Measurements from ENCODE around the gene LIF. TPM values are rescaled to one million over a fixed set of nuclear protein-coding genes. Genes with fewer than 3 reads are reported as not detected.

LIF gene
- total and polyA plus RNA-seq, 2 of the 4 experiments (the other 2 are of a cell fraction), result 130 to 214 TPM

DNA sequence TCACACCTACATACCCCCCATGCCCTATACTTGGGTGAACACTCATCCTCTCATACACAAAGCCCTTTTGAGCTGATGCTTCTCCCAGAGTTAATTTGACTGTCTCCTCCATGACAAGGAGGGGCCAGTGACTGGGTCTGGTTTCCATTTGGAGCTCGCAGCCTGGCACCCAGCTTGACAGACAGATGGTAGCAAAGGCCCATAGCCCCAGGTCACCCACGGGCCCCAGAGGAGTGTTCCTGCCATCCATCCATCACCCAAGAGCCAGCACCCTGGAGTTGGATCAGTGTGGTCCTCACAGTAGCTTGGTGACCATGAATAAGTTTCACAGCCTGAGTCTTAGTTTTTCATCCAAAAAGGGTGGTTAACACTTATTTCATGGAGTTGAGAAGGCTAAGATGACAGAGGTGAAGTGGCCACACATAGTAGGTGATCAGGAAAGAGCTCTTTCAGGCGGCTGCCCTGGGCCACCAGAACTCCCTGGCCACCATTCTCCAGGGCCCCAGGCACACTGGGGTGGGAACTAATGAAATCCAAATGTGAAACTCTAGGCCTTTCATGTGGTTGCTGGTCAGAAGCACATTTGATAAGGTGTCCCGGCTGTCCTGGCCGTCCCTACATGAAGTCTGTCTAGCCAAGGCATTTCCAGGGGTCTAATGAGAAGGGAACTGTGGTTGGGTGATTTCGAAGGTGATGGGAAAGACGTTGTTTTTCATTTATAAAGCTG lies 42.4 kb downstream of the LIF start:
- TF ChIP-seq NFE2L2 (IDR thresholded peaks at IDR 0.05; ENCODE audit: low read depth, low read length), result peak; percentile 19; the same call in 1 of the 2 replicates
- TF ChIP-seq, protein P1, sequence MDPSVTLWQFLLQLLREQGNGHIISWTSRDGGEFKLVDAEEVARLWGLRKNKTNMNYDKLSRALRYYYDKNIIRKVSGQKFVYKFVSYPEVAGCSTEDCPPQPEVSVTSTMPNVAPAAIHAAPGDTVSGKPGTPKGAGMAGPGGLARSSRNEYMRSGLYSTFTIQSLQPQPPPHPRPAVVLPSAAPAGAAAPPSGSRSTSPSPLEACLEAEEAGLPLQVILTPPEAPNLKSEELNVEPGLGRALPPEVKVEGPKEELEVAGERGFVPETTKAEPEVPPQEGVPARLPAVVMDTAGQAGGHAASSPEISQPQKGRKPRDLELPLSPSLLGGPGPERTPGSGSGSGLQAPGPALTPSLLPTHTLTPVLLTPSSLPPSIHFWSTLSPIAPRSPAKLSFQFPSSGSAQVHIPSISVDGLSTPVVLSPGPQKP (IDR thresholded peaks at IDR 0.05; ENCODE audit: borderline replicate concordance, low read depth, low read length), result no peak
- H3K9ac ChIP-seq (ENCODE audit: low read depth, low read length), result peak overlapping the region; percentile 69
- H2AK5ac ChIP-seq (ENCODE audit: low read depth, low read length), result peak overlapping the region; percentile 94
- in situ Hi-C loops (cut with MboI; ENCODE audit: low sequenced_read_pairs), result loop anchor here (5.0 kb wide), 1 partner anchor 92 kb away; no protein-coding TSS in a partner anchor
- H3K14ac ChIP-seq (replicated peaks; ENCODE audit: low read depth, low read length), result peak overlapping the region; percentile 99
- no peaks in the 10 kb centered on the region for H3K36me3 ChIP-seq (ENCODE audit: control insufficient read depth, insufficient read depth, low read length)
- peak overlapping the region; percentile 100 for H2BK120ac ChIP-seq (ENCODE audit: low read depth, low read length)
- ChIA-PET POLR2A (ENCODE audit: unreplicated experiment) (interaction anchor here (0.7 to 1.6 kb wide), 6 partner anchors 8 to 182 kb away, joined by 3 to 7 read pairs (median 5); no protein-coding TSS in a partner anchor), CTCF (interaction anchor here (0.9 to 1.8 kb wide), 3 partner anchors 8 to 96 kb away, joined by 4 to 9 read pairs (median 6); no protein-coding TSS in a partner anchor)
- intact Hi-C loops (cut with micrococcal nuclease), result loop anchor here (2.0 kb wide), 2 partner anchors 43 to 45 kb away; partner anchors contain the start of gene LIF
- H3K23ac ChIP-seq (ENCODE audit: low read depth, low read length), result peak overlapping the region; percentile 88
- H3K56ac ChIP-seq (ENCODE audit: extremely low read depth, insufficient read depth, low read length), result peak overlapping the region; percentile 96
- peak overlapping the region; percentile 99 for H2BK5ac ChIP-seq (ENCODE audit: low read depth, low read length, poor library complexity, severe bottlenecking)
- H2AK9ac ChIP-seq (replicated peaks; ENCODE audit: low read depth, low read length, poor library complexity), result peak overlapping the region; percentile 6
- H4K5ac ChIP-seq (ENCODE audit: low read depth, low read length), result peak overlapping the region; percentile 80
- H3K27ac ChIP-seq (ENCODE audit: insufficient read depth, low read length), result peak overlapping the region; percentile 97
- H3K4me3 ChIP-seq (ENCODE audit: insufficient read depth, low read depth, low read length), result no peak overlapping the region
- H2AFZ ChIP-seq (replicated peaks; ENCODE audit: low read length, poor library complexity), result peak overlapping the region; percentile 72
- no peak for ATAC-seq (ENCODE audit: low read depth)
- peak overlapping the region; percentile 96 for H2BK15ac ChIP-seq (ENCODE audit: low read depth, low read length)
- H3K4ac ChIP-seq (ENCODE audit: low read depth, low read length), result peak overlapping the region; percentile 99
- H4K20me1 ChIP-seq (ENCODE audit: insufficient read depth, low read length), result no peaks in the 10 kb centered on the region
- dilution Hi-C loops (cut with HindIII; ENCODE audit: low sequenced_read_pairs, unreplicated experiment), result no loop called here
- peak overlapping the region; percentile 95 to 99 for H4K8ac ChIP-seq (ENCODE audit: low read depth in 2 of 2, low read length in 2 of 2)
- peaks cover 0 to 13% of the 10 kb centered on the region in 2 experiments; a peak in 2 of 4 replicates for H3K79me1 ChIP-seq (ENCODE audit: low read depth in 1 of 2, low read length in 2 of 2)
- H4K91ac ChIP-seq (ENCODE audit: insufficient read depth, low read depth, low read length), result peak overlapping the region; percentile 99
- no peak overlapping the region for H3K4me2 ChIP-seq (ENCODE audit: low read depth, low read length)
- WGBS, 2 experiments (ENCODE audit: extremely low coverage in 2 of 2, insufficient read length in 1 of 2), result 20% methylated on average over 2 of the region's 7 CpGs; no CpG with 5 or more reads in 1 of the 2 experiments
- H2BK20ac ChIP-seq (ENCODE audit: low read depth, low read length), result peak overlapping the region; percentile 99
- no TSS peak for BruUV-seq (replicated peaks)
- H3K9me3 ChIP-seq (ENCODE audit: control insufficient read depth, insufficient read depth, low read length), result peaks cover 3% of the 10 kb centered on the region
- H3K9me1 ChIP-seq (ENCODE audit: insufficient read depth, low read length), result peaks cover 35% of the 10 kb centered on the region
- peak overlapping the region; percentile 97 for H3K18ac ChIP-seq (ENCODE audit: low read depth, low read length)
- peaks cover 47% of the 10 kb centered on the region for H3K4me1 ChIP-seq (ENCODE audit: control insufficient read depth, insufficient read depth, low read length)
- no peak for DNase-seq
- no peaks in the 10 kb centered on the region for H3K27me3 ChIP-seq (ENCODE audit: control insufficient read depth, insufficient read depth, low read length)
